HG03575 (cell line): Measurements from ENCODE around the gene SYNE2.
"Not testable (repeated sequence)": the region's sequence is repeated elsewhere in the genome, so short reads cannot be mapped to it uniquely, and the experiment has no call there.

Experiments
- ATAC-seq: cut with Tn5 transposase; IDR thresholded peaks from one replicate; pipeline ENCODE4 v1.9.1; 2021; ENCODE audit not compliant: unreplicated experiment, insufficient number of reproducible peaks, low FRiP score; ENCODE audit errors: extremely low read depth

Gene SYNE2

GRCh38 chr14:63988579-63988978, 135.8 kb downstream of the SYNE2 start:
- no peak for ATAC-seq

- no peak for ATAC-seq
Observed at GRCh38 chr14:63991833-63992232, 139.0 kb downstream of the SYNE2 start.

- no peak for ATAC-seq
Observed at GRCh38 chr14:63992858-63993257, 140.1 kb downstream of the SYNE2 start.

- no peak for ATAC-seq
Observed at GRCh38 chr14:63993992-63994391, 141.2 kb downstream of the SYNE2 start.

- ATAC-seq = no peak
Observed at GRCh38 chr14:63995285-63995684, 142.5 kb downstream of the SYNE2 start.

- no peak for ATAC-seq
Observed at GRCh38 chr14:63996016-63996415, 143.2 kb downstream of the SYNE2 start.

GRCh38 chr14:63996625-63997220, 143.9 kb downstream of the SYNE2 start:
- ATAC-seq = no peak

GRCh38 chr14:64000749-64001148, 147.9 kb downstream of the SYNE2 start:
- ATAC-seq = no peak

GRCh38 chr14:64005822-64006221, 153.0 kb downstream of the SYNE2 start:
- no peak for ATAC-seq

GRCh38 chr14:64008016-64008415, 155.2 kb downstream of the SYNE2 start:
- no peak for ATAC-seq

- no peak for ATAC-seq
Observed at GRCh38 chr14:64012003-64012402, 159.2 kb downstream of the SYNE2 start.

- no peak for ATAC-seq
Observed at GRCh38 chr14:64012720-64013119, 159.9 kb downstream of the SYNE2 start.

GRCh38 chr14:64025479-64025878, 172.7 kb downstream of the SYNE2 start:
- no peak for ATAC-seq

- ATAC-seq = no peak
Observed at GRCh38 chr14:64026600-64026999, 173.8 kb downstream of the SYNE2 start.

- no peak for ATAC-seq
Observed at GRCh38 chr14:64035143-64035542, 182.3 kb downstream of the SYNE2 start.

GRCh38 chr14:64037869-64038745, 185.3 kb downstream of the SYNE2 start:
- ATAC-seq = not testable (repeated sequence)

- ATAC-seq = no peak
Observed at GRCh38 chr14:64038841-64039542, 186.2 kb downstream of the SYNE2 start.

- no peak for ATAC-seq
Observed at GRCh38 chr14:64040044-64040443, 187.2 kb downstream of the SYNE2 start.

- ATAC-seq = not testable (repeated sequence)
Observed at GRCh38 chr14:64043296-64043695, 190.5 kb downstream of the SYNE2 start.

- ATAC-seq = no peak
Observed at GRCh38 chr14:64045091-64045490, 192.3 kb downstream of the SYNE2 start.
